Transverse colon (tissue), 4 donors: ENCODE results near the gene RABL6.

ENCODE experiments used
- EP300 ChIP-seq: sonication (generic); formaldehyde crosslinking; IDR thresholded peaks from one replicate; pipeline ENCODE4 v1.6.1; 2017; ENCODE audit warnings: antibody characterized with exemption, low read depth
- POLR2AphosphoS5 ChIP-seq, 3 donors: sonication (generic); formaldehyde crosslinking; IDR thresholded peaks; one replicate each; pipeline ENCODE4 v1.6.1; 2016; ENCODE audit warnings: antibody characterized with exemption in 3 of 3
- TF ChIP-seq, protein P1 (sequence below), 5 experiments: fragments of 200-600 bp in 3 of 5; fragments of 450-650 bp in 2 of 5; sonication (generic) in 3 of 5; IDR thresholded peaks; 1 replicate in 2 of 5; 2 replicates in 3 of 5; pipeline ENCODE4 v1.5.1; 2016 to 2017; ENCODE audit warnings: antibody characterized with exemption in 5 of 5, inconsistent platforms in 3 of 5, mild to moderate bottlenecking in 2 of 5, moderate library complexity in 1 of 5

DNA sequence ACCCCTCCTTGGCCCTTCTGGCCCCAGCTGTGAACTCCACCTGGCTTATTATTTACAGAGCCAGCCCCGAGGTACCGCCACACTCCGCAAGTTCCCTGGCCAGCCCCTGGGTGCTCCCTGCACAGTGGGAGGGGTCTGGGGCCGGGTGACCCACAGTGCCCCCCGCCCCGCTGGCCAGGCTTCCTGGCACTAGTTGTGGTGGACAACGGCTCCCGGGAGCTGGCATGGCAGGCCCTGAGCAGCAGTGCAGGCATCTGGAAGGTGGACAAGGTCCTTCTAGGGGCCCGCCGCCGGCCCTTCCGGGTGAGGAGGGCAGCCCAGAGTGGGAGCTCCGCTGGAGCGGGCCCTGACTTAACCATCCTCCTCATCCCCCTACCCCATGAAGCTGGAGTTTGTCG is 48.3 kb downstream of the RABL6 start:
- TF ChIP-seq, protein P1, sequence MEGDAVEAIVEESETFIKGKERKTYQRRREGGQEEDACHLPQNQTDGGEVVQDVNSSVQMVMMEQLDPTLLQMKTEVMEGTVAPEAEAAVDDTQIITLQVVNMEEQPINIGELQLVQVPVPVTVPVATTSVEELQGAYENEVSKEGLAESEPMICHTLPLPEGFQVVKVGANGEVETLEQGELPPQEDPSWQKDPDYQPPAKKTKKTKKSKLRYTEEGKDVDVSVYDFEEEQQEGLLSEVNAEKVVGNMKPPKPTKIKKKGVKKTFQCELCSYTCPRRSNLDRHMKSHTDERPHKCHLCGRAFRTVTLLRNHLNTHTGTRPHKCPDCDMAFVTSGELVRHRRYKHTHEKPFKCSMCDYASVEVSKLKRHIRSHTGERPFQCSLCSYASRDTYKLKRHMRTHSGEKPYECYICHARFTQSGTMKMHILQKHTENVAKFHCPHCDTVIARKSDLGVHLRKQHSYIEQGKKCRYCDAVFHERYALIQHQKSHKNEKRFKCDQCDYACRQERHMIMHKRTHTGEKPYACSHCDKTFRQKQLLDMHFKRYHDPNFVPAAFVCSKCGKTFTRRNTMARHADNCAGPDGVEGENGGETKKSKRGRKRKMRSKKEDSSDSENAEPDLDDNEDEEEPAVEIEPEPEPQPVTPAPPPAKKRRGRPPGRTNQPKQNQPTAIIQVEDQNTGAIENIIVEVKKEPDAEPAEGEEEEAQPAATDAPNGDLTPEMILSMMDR (IDR thresholded peaks at IDR 0.05): no peak
- TF ChIP-seq EP300: no peak
- no peak for TF ChIP-seq POLR2AphosphoS5 (IDR thresholded peaks at IDR 0.05)
